Gastrocnemius medialis (tissue), 4 donors: ENCODE data around the gene DCLK2.
"Not testable (repeated sequence)": the region's sequence is repeated elsewhere in the genome, so short reads cannot be mapped to it uniquely, and the experiment has no call there.

Experiments
- CTCF ChIP-seq, 5 experiments: fragments of 450-650 bp in 3 of 5; fragments of 200-600 bp in 2 of 5; sonication (generic) in 2 of 5; IDR thresholded peaks in 4 of 5; conservative IDR thresholded peaks in 1 of 5; 1 replicate in 4 of 5; 2 replicates in 1 of 5; pipeline ENCODE4 v1.5.1; 2016 to 2019; ENCODE audit warnings: antibody characterized with exemption in 5 of 5, mild to moderate bottlenecking in 3 of 5, moderate library complexity in 3 of 5
- POLR2A ChIP-seq, 2 donors: fragments of 450-650 bp; IDR thresholded peaks; one replicate each; pipeline ENCODE4 v1.6.1; 2017; ENCODE audit warnings: antibody characterized with exemption in 2 of 2, mild to moderate bottlenecking in 2 of 2, moderate library complexity in 2 of 2

- TF ChIP-seq CTCF (IDR thresholded peaks at IDR 0.05 in 4 of 5, conservative IDR thresholded peaks at IDR 0.05 in 1 of 5); POLR2A (IDR thresholded peaks at IDR 0.05): not testable (repeated sequence)
Measured at GRCh38 chr4:150162020-150162419, 83.8 kb downstream of the DCLK2 start.
